ENCODE data around the gene MAGEA1. TPM values are rescaled to one million over a fixed set of nuclear protein-coding genes. Genes with fewer than 3 reads are reported as not detected.

MAGEA1 gene
- not detected in 2 replicates for total RNA-seq

GRCh38 chrX:153179131-153179530 is at the start of gene MAGEA1:
Gene MAGEA1, plus strand, starts transcription at chrX:153179284. Its CDS starts 3,106 bp downstream, at chrX:153182390.

Other genes starting within 250 kb of the MAGEA1 start
- gene PNMA5, start 185.2 kb upstream of the MAGEA1 start, total RNA-seq = not detected in 2 replicates
- gene PNMA3, start 122.8 kb upstream of the MAGEA1 start, total RNA-seq = under 0.01 and 0.28 TPM in 2 replicates
- 0.38 and 2.8 TPM in 2 replicates for gene PNMA6A, start 106.8 kb upstream of the MAGEA1 start, total RNA-seq
- not detected in 2 replicates for gene PNMA6F, start 142.5 kb downstream of the MAGEA1 start, total RNA-seq
- 7.7 and 8.2 TPM in 2 replicates for gene ZNF275, start 154.9 kb downstream of the MAGEA1 start, total RNA-seq
- not detected in 2 replicates for gene PNMA6E, start 222.1 kb downstream of the MAGEA1 start, total RNA-seq
- 0.19 and 0.28 TPM in 2 replicates for gene ZFP92, start 232.2 kb downstream of the MAGEA1 start, total RNA-seq

Measured in regular cardiac myocyte (primary cell).